ENCODE data around the gene GOLGA6L9. TPM values are rescaled to one million over a fixed set of nuclear protein-coding genes. Genes with fewer than 3 reads are reported as not detected.

The GOLGA6L9 gene
- polyA plus RNA-seq, 1 of the 3 experiments (the other 2 are of a cell fraction) = 7.4 TPM

GRCh38 chr15:82397817-82398216 is 31.8 kb upstream of the GOLGA6L9 start (continued):
- no peak for TF ChIP-seq FOXJ3 (CRISPR knock-in tag; IDR thresholded peaks at IDR 0.05)
- no peak for TF ChIP-seq RFX5 (IDR thresholded peaks at IDR 0.05; ENCODE audit: low read length)
- no peak for TF ChIP-seq GABPA (IDR thresholded peaks at IDR 0.05; ENCODE audit: low read depth)
- no peak for TF ChIP-seq RAD21 (IDR thresholded peaks at IDR 0.05; ENCODE audit: low read length)
- TF ChIP-seq MEF2A (IDR thresholded peaks at IDR 0.05; ENCODE audit: borderline replicate concordance, low read depth) = no peak
- no peak for TF ChIP-seq POLR2AphosphoS5 (IDR thresholded peaks at IDR 0.05; ENCODE audit: low read depth, low read length)
- TF ChIP-seq FOXM1 (IDR thresholded peaks at IDR 0.05; ENCODE audit: low read depth) = no peak
- TF ChIP-seq ZBTB33 (IDR thresholded peaks at IDR 0.05; ENCODE audit: borderline replicate concordance, low read depth) = no peak
- TF ChIP-seq TEAD4 (IDR thresholded peaks at IDR 0.05; ENCODE audit: borderline replicate concordance, insufficient read depth) = no peak
- no peak for TF ChIP-seq PBX3 (IDR thresholded peaks at IDR 0.05)

- Histone ChIP-seq H3K36me3 (replicated peaks in 1 of 2; ENCODE audit: control insufficient read depth in 1 of 2, insufficient read depth in 2 of 2, low read length in 1 of 2) (no peaks in the 10 kb centered on the region), H3K9me3 (no peaks in the 10 kb centered on the region), H3K4me1 (ENCODE audit: control insufficient read depth in 1 of 2, insufficient read depth in 2 of 2, low read depth in 1 of 2, low read length in 1 of 2) (no peaks in the 10 kb centered on the region), H3K9ac (no peak overlapping the region), H3K4me2 (no peak overlapping the region), H3K27me3 (ENCODE audit: insufficient read depth) (no peaks in the 10 kb centered on the region), H4K20me1 (ENCODE audit: insufficient read depth) (no peaks in the 10 kb centered on the region), H3K9me2 (no peaks in the 10 kb centered on the region), H3K4me3 (ENCODE audit: low read depth in 2 of 2, low read length in 1 of 2) (no peak overlapping the region), H3K27ac (ENCODE audit: low read depth in 2 of 2, low read length in 1 of 2) (no peak overlapping the region), H2AFZ (ENCODE audit: low read depth) (no peak overlapping the region), H3F3A (replicated peaks; ENCODE audit: insufficient read depth) (no peaks in the 10 kb centered on the region), H3K79me2 (ENCODE audit: insufficient read depth) (peaks cover 14% of the 10 kb centered on the region; the same call in 1 of the 2 replicates)
- TF ChIP-seq JUND (IDR thresholded peaks at IDR 0.05) = no peak
- no peak for TF ChIP-seq TAF1 (IDR thresholded peaks at IDR 0.05; ENCODE audit: borderline replicate concordance, low read depth, low read length)
- no peak for TF ChIP-seq IRF3 (IDR thresholded peaks at IDR 0.05; ENCODE audit: low read depth, low read length)
- TF ChIP-seq SIN3A (IDR thresholded peaks at IDR 0.05; ENCODE audit: borderline replicate concordance, low read depth, low read length) = no peak
- TF ChIP-seq MEF2A (IDR thresholded peaks at IDR 0.05; ENCODE audit: borderline replicate concordance, low read depth) = no peak
- no peak for TF ChIP-seq TEAD4 (IDR thresholded peaks at IDR 0.05; ENCODE audit: borderline replicate concordance, insufficient read depth)
- no peak for TF ChIP-seq NFIC (IDR thresholded peaks at IDR 0.05; ENCODE audit: borderline replicate concordance)
- TF ChIP-seq CHD2 (IDR thresholded peaks at IDR 0.05; ENCODE audit: low read length, partially characterized antibody) = no peak
- no peak for TF ChIP-seq USF2 (IDR thresholded peaks at IDR 0.05; ENCODE audit: borderline replicate concordance, low read depth, low read length)
- no peak for TF ChIP-seq USF1 (IDR thresholded peaks at IDR 0.05; ENCODE audit: borderline replicate concordance, low read depth)
- TF ChIP-seq SMC3 (IDR thresholded peaks at IDR 0.05; ENCODE audit: low read depth, low read length) = no peak
- no peak for TF ChIP-seq MAX (IDR thresholded peaks at IDR 0.05; ENCODE audit: low read depth)
- no peak for TF ChIP-seq RXRA (IDR thresholded peaks at IDR 0.05; ENCODE audit: borderline replicate concordance, low read depth)
- no peak for TF ChIP-seq ZBTB33 (IDR thresholded peaks at IDR 0.05; ENCODE audit: borderline replicate concordance, low read depth)
- ChIA-PET CTCF (no interaction called here), POLR2A (no interaction called here)
- WGBS (ENCODE audit: low lambda C conversion rate) = no CpG with 5 or more reads among the region's 1 CpG
- DNase-seq = no peak
Measured at GRCh38 chr15:82398785-82399184, 30.8 kb upstream of the GOLGA6L9 start.
